22Rv1 (cell line): ENCODE measurements around the gene RNU1-3.
"Not testable (repeated sequence)": the region's sequence is repeated elsewhere in the genome, so short reads cannot be mapped to it uniquely, and the experiment has no call there.

ENCODE experiments used
- H3K27ac ChIP-seq: fragments of 450-650 bp; 2 replicates; pipeline ENCODE4 v1.5.1; 2017
- CTCF ChIP-seq: fragments of 450-650 bp; IDR thresholded peaks from 2 replicates; pipeline ENCODE4 v1.5.1; 2017; ENCODE audit warnings: mild to moderate bottlenecking
- ZFX ChIP-seq: fragments of 450-650 bp; IDR thresholded peaks from 2 replicates; pipeline ENCODE4 v1.6.1; 2017; ENCODE audit warnings: antibody characterized with exemption, borderline replicate concordance

RNU1-3 gene

GRCh38 chr1:16621300-16621658 is 45.5 kb downstream of the RNU1-3 start:
- H3K27ac ChIP-seq = peak overlapping the region; percentile 39; the same call in 1 of the 2 replicates

GRCh38 chr1:16619803-16620501 is 46.8 kb downstream of the RNU1-3 start:
- H3K27ac ChIP-seq = not testable (repeated sequence)

More at GRCh38 chr1:16621300-16621658, 45.5 kb downstream of the RNU1-3 start:
- TF ChIP-seq ZFX = no peak
- no peak; the same call in none of the 2 replicates for TF ChIP-seq CTCF

- no peak overlapping the region for H3K27ac ChIP-seq
- TF ChIP-seq CTCF = peak; percentile 13; the same call in 1 of the 2 replicates
- TF ChIP-seq ZFX = no peak
Observed at GRCh38 chr1:16618719-16619118, 48.0 kb downstream of the RNU1-3 start.

- no peak overlapping the region for H3K27ac ChIP-seq
- TF ChIP-seq ZFX = no peak
- TF ChIP-seq CTCF = no peak
Observed at GRCh38 chr1:16617778-16618580, 48.8 kb downstream of the RNU1-3 start.

- TF ChIP-seq CTCF (no peak), ZFX (no peak)
Observed at GRCh38 chr1:16617114-16617631, 49.6 kb downstream of the RNU1-3 start.

More at GRCh38 chr1:16617114-16617631, 49.6 kb downstream of the RNU1-3 start:
- H3K27ac ChIP-seq = no peak overlapping the region
